Activated CD8-positive, alpha-beta memory T cell treated with anti-CD3 and anti-CD28 coated beads, Interleukin-2, amount 10 ng/mL, durations not matched to agents 7 days and 5 days (primary cell): ENCODE data around the gene RNF121. TPM values are rescaled to one million over a fixed set of nuclear protein-coding genes. Genes with fewer than 3 reads are reported as not detected.
"Not testable (repeated sequence)": the region's sequence is repeated elsewhere in the genome, so short reads cannot be mapped to it uniquely, and the experiment has no call there.

ENCODE experiments used
- ATAC-seq: fragments of 150-1000 bp; cut with Tn5 transposase; one replicate; pipeline ENCODE4 v1.10.0; 2021; ENCODE audit warnings: moderate library complexity
- CTCF ChIA-PET: fragments of 350-600 bp; sonication (Branson Sonifier 250); formaldehyde crosslinking; loops from one replicate; lab custom pipeline; 2021; ENCODE audit warnings: antibody characterized with exemption; lab: Charles Lee
- DNase-seq: peaks from one replicate; pipeline ENCODE4 v3.0.0-alpha.2; 2020
- H3K27ac Mint-ChIP-seq: one replicate; pipeline ENCODE4 v1.8.0; 2021; ENCODE audit warnings: mild to moderate bottlenecking, mixed read lengths
- H3K27me3 Mint-ChIP-seq: one replicate; pipeline ENCODE4 v1.8.0; 2021; ENCODE audit warnings: mixed read lengths
- H3K36me3 Mint-ChIP-seq: one replicate; pipeline ENCODE4 v1.8.0; 2021; ENCODE audit warnings: mild to moderate bottlenecking, mixed read lengths
- H3K4me1 Mint-ChIP-seq: one replicate; pipeline ENCODE4 v1.8.0; 2021; ENCODE audit warnings: mixed read lengths
- H3K4me3 Mint-ChIP-seq: one replicate; pipeline ENCODE4 v1.8.0; 2021; ENCODE audit warnings: mild to moderate bottlenecking, moderate library complexity, mixed read lengths
- H3K9me3 Mint-ChIP-seq: one replicate; pipeline ENCODE4 v1.8.0; 2022; ENCODE audit warnings: low read depth, mixed read lengths
- total RNA-seq, 2 experiments: library from RNA; stranded (reverse); gene quantifications; one replicate each; pipeline ENCODE4 v1.2.3, GENCODE V29; 2021

RNF121 gene
- total RNA-seq: 10 to 100 TPM; 30.7 to 38.7 TPM

DNA sequence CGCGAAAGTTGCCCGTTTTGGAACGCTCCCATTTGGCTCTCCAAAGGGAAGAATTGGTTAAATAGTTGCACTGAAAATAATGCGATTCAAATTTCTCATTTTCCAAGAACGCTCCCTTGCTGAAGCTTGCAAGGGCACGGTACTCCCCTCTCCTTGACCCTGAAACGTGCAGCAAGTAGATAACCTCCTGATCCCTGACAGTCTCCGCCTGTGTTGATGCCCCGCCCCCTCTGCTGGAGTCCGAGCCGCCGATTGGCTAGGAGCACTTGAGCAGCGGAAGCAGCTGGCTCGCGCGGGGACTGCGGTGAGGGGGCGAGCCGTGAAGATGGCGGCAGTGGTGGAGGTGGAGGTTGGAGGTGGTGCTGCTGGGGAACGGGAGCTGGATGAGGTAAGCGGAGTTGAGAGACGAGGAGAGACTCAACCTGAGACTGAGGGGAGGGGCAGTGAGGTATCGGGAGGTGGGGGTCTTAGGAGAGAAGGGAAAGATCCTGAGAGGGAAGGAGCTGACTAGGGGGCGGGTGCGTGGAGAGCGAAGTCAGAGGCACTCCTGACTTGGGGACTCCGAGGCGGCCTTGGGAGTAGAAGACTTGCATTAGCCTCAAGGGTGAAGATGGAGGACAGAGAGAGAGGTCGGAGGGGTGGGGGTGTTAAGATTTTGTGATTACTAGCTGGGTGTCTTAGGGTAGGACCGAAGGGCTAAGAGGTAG is at the start of gene RNF121:
Gene RNF121 (plus strand): TSS at position 310 of the 707 bp plus-strand sequence. CDS start 16 bp downstream, at position 326.
- peaks cover 49% of the 10 kb centered on the region for H3K4me1 Mint-ChIP-seq
- peak; percentile 99 for DNase-seq
- no peaks in the 10 kb centered on the region for H3K27me3 Mint-ChIP-seq
- peak within 1 kb of the TSS; percentile 99 for H3K27ac Mint-ChIP-seq
- no peaks in the 10 kb centered on the region for H3K9me3 Mint-ChIP-seq
- ATAC-seq: peak; percentile 91
- peaks cover 20% of the 10 kb centered on the region for H3K36me3 Mint-ChIP-seq
- peak within 1 kb of the TSS; percentile 98 for H3K4me3 Mint-ChIP-seq
- CTCF ChIA-PET: interaction anchor here (0.7 to 2.3 kb wide), 8 partner anchors 9 to 506 kb away, joined by 3 to 8 read pairs (median 4); partner anchors contain the start of gene CLPB

DNA sequence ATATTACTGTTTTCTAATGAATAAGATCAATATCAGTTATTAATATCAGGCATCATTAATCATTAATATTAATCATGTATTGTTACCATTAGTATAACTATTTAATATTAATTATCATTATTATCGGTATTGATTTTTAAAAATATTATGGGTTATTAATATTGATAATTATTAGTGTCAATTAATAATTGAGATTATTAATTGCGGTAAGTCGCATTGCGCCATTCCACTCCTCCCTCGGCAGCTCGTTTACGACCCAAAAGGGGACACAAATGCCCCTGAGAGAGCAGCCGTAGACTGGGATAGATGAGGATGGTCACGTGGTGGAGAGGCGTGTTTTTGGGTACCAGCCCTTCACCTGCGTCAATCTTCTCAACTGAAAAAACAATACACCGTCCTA is 43.0 kb upstream of the RNF121 start:
- H3K9me3 Mint-ChIP-seq, H3K36me3 Mint-ChIP-seq, H3K4me3 Mint-ChIP-seq, H3K27ac Mint-ChIP-seq, CTCF ChIA-PET, DNase-seq, H3K27me3 Mint-ChIP-seq, ATAC-seq, H3K4me1 Mint-ChIP-seq: not testable (repeated sequence)

DNA sequence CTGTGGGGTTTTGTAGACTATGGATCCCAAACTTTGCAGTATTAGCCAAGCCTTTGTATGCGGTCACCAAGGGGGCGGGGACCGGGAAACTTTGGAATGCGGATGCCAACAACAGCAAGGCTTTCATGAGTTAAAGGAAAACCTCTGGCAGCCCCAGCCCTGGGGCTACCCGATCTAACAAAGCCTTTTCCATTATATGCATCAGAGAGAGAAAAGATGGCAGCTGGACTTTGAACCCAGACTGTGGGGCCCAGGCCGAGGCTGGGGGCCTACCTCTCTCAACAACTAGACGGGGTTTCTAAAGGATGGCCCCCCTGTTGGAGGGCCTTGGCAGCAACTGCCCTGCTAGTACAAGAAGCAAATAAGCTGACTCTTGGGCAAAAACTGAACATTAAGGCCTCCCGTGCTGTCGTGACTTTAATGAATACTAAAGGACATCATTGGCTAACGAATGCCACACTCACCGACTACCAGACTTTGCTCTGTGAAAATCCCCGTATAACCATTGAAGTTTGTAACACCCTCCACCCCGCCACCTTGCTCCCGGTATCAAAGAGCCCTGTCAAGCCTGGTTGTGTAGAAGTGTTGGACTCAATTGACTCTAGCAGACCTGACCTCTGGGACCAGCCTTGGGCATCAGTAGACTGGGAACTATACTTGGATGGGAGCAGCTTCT is 40.4 kb upstream of the RNF121 start:
- H3K36me3 Mint-ChIP-seq, H3K4me1 Mint-ChIP-seq: not testable (repeated sequence)

DNA sequence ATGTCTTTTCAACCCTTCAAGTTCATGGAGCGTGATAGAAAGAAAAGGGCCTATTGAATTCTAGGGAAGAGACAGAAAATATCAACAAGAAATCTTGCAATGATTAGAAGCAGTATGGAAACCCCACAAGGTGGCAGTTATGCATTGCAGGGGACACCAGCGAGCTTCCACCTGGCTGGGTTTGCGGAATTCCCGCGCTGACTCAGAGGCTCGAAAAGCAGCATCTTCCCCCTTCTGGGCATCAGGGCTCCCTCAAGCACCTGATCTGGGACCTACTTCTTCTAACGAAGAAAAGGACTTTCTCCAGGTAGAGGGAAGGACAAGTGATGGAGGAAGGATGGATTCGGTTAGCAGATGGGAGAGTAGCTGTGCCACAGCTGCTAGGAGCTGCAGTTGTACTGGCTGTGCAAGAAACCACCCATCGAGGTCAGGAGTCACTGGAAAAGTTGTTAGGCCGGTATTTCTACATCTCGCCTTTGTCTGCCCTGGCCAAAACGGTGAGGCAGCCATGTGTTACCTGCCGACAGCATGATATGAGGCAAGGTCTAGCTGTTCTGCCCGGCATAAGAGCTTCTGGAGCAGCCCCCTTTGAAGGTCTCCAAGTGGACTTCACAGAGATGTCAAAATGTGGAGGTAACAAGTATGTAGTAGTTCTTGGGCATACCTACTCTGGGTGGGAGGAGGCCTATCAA is 39.5 kb upstream of the RNF121 start:
- H3K27ac Mint-ChIP-seq, H3K4me1 Mint-ChIP-seq, H3K36me3 Mint-ChIP-seq, CTCF ChIA-PET, H3K27me3 Mint-ChIP-seq, DNase-seq, ATAC-seq, H3K9me3 Mint-ChIP-seq, H3K4me3 Mint-ChIP-seq: not testable (repeated sequence)

More for the DNA sequence above, 40.4 kb upstream of the RNF121 start:
- H3K27me3 Mint-ChIP-seq, H3K9me3 Mint-ChIP-seq, ATAC-seq, CTCF ChIA-PET, H3K27ac Mint-ChIP-seq, DNase-seq, H3K4me3 Mint-ChIP-seq: not testable (repeated sequence)

DNA sequence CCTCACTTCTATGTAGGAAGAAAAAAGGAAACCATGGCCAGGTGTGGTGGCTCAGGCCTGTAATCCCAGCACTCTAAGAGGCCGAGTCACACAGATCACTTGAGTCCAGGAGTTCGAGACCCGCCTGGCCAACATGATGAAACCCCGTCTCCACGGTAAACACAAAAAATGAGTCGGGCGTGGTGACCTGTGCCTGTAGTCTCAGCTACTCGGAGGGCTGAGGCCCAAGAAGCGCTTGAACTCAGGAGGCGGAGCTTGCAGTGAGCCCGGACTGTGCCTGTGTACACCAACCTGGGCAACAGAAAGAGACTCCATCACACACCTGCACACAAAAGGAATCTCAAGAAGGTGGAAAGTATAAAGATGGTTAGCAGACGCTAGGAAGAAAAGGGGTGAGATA is 32.9 kb upstream of the RNF121 start:
- H3K27ac Mint-ChIP-seq: no peak overlapping the region

DNA sequence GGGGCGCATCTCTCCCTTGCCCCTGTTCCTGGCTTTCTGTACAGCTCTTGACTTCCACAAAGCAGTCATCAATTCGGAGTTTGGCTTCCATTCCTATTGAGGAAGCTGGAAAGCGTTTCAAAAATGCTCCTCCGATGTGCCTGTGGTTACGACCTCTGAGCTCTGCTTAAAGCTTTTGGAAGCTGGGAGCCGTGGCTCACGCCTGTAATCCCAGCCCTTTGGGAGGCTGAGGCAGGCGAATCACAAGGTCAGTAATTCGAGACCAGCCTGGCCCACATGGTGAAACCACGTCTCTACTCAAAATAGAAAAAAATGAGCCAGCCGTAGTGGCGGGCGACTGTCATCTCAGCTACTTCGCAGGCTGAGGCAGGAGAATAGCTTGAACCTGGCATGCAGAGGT is 27.7 kb upstream of the RNF121 start:
- H3K4me3 Mint-ChIP-seq, CTCF ChIA-PET: not testable (repeated sequence)

More for the DNA sequence above, 32.9 kb upstream of the RNF121 start:
- no peaks in the 10 kb centered on the region for H3K9me3 Mint-ChIP-seq
- H3K4me1 Mint-ChIP-seq: no peaks in the 10 kb centered on the region
- no peak overlapping the region for H3K4me3 Mint-ChIP-seq
- H3K36me3 Mint-ChIP-seq: peaks cover 17% of the 10 kb centered on the region
- CTCF ChIA-PET: no interaction called here
- ATAC-seq (no peak), DNase-seq (no peak)
- no peaks in the 10 kb centered on the region for H3K27me3 Mint-ChIP-seq

DNA sequence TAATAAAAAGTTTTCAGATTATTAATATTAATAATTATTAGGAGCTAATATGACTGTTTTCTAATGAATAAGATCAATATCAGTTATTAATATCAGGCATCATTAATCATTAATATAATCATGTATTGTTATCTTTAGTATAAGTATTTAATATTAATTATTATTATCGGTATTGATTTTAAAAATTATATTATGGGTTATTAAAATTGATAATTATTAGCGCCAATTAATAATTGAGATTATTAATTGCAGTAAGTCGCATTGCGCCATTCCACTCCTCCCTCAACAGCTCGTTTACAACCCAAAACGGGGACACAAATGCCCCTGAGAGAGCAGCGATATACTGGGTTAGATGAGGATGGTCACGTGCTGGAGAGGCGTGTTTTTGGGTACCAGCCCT is 20.6 kb upstream of the RNF121 start:
- CTCF ChIA-PET: no interaction called here

More for the DNA sequence above, 27.7 kb upstream of the RNF121 start:
- H3K36me3 Mint-ChIP-seq: peaks cover 16% of the 10 kb centered on the region
- not testable (repeated sequence) for H3K9me3 Mint-ChIP-seq, DNase-seq, H3K27me3 Mint-ChIP-seq, H3K27ac Mint-ChIP-seq, ATAC-seq, H3K4me1 Mint-ChIP-seq

DNA sequence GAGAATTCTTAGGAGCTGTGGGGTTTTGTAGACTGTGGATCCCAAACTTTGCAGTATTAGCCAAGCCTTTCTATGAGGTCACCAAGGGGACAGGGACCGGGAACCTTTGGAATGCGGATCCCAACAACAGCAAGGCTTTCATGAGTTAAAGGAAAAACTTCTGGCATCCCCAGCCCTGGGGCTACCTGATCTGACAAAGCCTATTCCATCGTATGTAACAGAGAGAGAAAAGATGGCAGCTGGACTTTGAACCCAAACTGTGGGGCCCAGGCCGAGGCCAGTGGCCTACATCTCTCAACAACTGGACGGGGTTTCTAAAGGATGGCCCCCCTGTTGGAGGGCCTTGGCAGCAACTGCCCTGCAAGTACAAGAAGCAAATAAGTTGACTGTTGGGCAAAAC is 18.1 kb upstream of the RNF121 start:
- H3K27ac Mint-ChIP-seq, CTCF ChIA-PET, H3K4me3 Mint-ChIP-seq, ATAC-seq, H3K27me3 Mint-ChIP-seq, DNase-seq, H3K9me3 Mint-ChIP-seq: not testable (repeated sequence)
- Mint-ChIP-seq H3K4me1 (peaks cover 29% of the 10 kb centered on the region), H3K36me3 (peaks cover 19% of the 10 kb centered on the region)

More for the DNA sequence above, 20.6 kb upstream of the RNF121 start:
- ATAC-seq (no peak), DNase-seq (no peak)
- H3K4me3 Mint-ChIP-seq: no peak overlapping the region
- no peaks in the 10 kb centered on the region for H3K27me3 Mint-ChIP-seq
- no peak overlapping the region for H3K27ac Mint-ChIP-seq
- H3K9me3 Mint-ChIP-seq: no peaks in the 10 kb centered on the region
- H3K4me1 Mint-ChIP-seq: peaks cover 12% of the 10 kb centered on the region
- peaks cover 11% of the 10 kb centered on the region for H3K36me3 Mint-ChIP-seq

DNA sequence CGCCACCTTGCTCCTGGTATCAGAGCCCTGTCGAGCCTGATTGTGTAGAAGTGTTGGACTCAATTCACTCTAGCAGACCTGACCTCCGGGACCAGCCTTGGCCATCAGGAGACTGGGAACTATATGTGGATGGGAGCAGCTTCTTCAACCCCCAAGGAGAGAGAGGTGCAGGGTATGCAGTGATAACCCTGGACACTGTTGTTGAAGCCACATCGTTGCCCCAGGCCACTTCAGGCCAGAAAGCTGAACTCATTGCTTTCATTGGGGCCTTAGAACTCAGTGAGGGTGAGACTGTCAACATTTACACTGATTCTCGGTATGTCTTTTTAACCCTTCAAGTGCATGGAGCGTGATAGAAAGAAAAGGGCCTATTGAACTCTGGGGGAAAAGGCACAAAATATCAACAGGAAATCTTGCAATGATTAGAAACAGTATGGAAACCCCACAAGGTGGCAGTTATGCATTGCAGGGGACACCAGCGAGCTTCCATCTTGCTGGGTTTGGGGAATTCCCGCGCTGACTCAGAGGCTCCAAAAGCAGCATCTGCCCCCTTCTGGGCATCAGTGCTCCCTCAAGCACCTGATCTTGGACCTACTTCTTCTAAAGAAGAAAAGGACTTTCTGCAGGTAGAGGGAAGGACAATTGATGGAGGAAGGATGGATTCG is 17.4 kb upstream of the RNF121 start:
- H3K27me3 Mint-ChIP-seq, CTCF ChIA-PET, H3K9me3 Mint-ChIP-seq, ATAC-seq, H3K4me3 Mint-ChIP-seq: not testable (repeated sequence)
- H3K4me1 Mint-ChIP-seq: peaks cover 32% of the 10 kb centered on the region
- peak; percentile 76 for DNase-seq
- H3K36me3 Mint-ChIP-seq: peaks cover 23% of the 10 kb centered on the region
- peak overlapping the region; percentile 48 for H3K27ac Mint-ChIP-seq

DNA sequence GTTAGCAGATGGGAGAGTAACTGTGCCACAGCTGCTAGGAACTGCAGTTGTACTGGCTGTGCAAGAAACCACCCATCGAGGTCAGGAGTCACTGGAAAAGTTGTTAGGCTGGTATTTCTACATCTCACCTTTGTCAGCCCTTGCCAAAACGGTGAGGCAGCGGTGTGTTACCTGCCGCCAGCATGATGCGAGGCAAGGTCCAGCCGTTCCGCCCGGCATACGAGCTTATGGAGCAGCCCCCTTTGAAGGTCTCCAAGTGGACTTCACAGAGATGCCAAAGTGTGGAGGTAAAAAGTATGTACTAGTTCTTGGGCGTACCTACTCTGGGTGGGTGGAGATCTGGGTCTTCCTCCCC is 16.9 kb upstream of the RNF121 start:
- CTCF ChIA-PET, H3K9me3 Mint-ChIP-seq, H3K27me3 Mint-ChIP-seq, ATAC-seq, DNase-seq, H3K4me3 Mint-ChIP-seq: not testable (repeated sequence)
- Mint-ChIP-seq H3K36me3 (peaks cover 25% of the 10 kb centered on the region), H3K27ac (peak overlapping the region; percentile 33), H3K4me1 (peaks cover 32% of the 10 kb centered on the region)

DNA sequence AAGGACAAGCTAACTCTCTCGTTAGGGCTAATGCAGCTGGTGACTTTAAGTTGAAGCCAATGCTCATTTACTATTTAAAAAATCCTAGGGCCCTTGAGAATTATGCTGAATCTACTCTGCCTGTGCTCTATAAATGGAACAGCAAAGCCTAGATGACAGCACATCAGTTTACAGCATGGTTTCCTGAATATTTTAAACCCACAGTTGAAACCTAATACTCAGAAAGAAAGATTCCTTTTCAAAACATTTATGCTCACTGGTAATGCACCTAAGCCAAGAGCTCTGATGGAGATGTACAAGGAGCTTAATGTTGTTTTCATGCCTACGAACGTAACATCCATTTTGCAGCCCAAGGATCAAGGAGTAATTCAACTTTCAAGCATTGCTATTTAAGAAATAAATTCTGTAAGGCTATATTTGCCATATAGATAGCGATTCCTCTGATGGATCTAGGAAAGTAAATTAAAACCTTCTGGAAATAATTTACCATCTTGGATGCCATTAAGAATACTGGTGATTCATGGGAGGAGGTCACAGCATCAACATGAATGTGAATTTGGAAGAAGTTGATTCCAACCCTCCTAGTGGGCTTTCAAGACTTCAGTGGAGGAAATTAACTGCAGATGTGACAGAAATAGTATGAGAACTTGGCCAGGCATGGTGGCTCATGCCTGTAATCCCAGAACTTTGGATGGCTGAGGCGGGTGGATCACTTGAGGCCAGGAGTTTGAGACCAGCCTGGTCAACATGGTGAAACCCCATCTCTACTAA is 14.9 kb upstream of the RNF121 start:
- H3K36me3 Mint-ChIP-seq: peaks cover 39% of the 10 kb centered on the region
- DNase-seq: no peak
- H3K4me1 Mint-ChIP-seq: peaks cover 32% of the 10 kb centered on the region
- no peaks in the 10 kb centered on the region for H3K27me3 Mint-ChIP-seq
- ATAC-seq: no peak
- CTCF ChIA-PET: no interaction called here
- H3K27ac Mint-ChIP-seq: no peak overlapping the region
- H3K4me3 Mint-ChIP-seq: no peak overlapping the region
- H3K9me3 Mint-ChIP-seq: no peaks in the 10 kb centered on the region

DNA sequence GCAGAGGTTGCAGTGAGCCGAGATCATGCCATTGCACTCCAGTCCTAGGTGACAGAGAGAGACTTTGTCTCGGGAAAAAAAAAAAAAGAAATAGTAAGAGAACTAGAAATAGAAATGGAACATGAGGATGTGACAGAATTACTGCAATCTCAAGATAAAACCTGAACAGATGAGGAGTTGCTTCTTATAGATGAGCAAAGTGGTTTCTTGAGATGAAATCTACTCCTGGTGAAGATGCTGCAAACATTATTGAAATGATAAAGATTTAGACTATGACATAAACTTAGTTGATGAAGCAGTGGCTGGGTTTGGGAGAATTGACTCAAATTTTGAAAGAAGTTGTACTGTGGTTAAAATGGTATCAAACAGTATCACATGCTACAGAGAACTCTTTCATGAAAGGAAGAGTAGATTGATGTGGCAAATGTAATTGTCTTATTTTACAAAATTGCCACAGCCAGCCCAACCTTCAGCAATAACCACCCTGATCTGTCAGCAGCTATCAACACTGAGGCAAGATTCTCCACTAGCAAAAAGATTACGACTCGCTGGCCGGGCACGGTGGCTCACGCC is 14.1 kb upstream of the RNF121 start:
- no peak overlapping the region for H3K4me3 Mint-ChIP-seq
- no peaks in the 10 kb centered on the region for H3K9me3 Mint-ChIP-seq
- H3K27ac Mint-ChIP-seq: peak overlapping the region; percentile 13
- H3K27me3 Mint-ChIP-seq: no peaks in the 10 kb centered on the region
- CTCF ChIA-PET: no interaction called here
- H3K4me1 Mint-ChIP-seq: peaks cover 32% of the 10 kb centered on the region
- no peak for DNase-seq
- peaks cover 41% of the 10 kb centered on the region for H3K36me3 Mint-ChIP-seq
- peak; percentile 66 for ATAC-seq
